ENCODE measurements around the gene KCNA4. TPM values are rescaled to one million over a fixed set of nuclear protein-coding genes. Genes with fewer than 3 reads are reported as not detected.

The KCNA4 gene
- total RNA-seq (ENCODE audit: low replicate concordance): under 0.01 and 0.59 TPM in 2 replicates

DNA sequence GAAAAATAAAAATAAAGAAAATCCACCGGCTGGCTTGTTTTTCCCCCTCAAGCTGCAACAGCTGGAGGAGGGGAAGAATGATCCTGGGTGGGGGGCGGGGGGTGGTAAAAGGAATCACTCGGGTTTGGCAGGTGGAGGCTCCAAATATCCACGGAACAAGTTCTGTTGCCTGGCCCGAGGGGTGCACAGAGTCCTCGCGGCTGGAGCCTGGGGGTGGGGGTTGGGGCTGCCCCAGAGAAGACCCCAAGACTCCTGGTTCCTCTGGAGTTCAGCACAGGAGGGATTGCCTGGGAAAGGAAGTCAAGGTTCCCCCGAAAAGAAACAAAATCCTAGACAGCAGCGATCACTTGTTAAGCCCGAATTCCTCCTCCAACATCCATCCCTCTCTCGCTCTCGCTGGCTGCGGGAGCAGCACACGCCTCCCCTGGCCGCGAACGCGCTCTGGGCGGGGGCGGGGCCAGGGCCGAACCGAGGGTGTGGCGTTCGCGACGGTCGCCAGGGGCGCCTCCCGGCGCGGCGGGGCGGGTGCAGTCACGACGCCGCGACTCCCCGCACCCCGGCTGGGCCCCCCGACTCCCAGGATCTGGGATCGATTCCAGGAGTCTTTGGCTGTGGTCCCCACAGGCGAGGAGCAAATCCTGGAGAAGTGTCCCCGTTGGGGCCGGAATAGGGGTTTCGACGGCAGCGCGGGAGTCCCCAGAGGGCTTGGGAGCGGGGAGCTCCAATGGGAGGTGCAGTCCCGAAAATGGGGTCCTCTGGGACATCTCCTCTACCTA, at the start of gene KCNA4:
Gene KCNA4 (minus strand): TSS at position 443 of the 776 bp plus-strand sequence. CDS start 4,352 bp downstream, outside the sequence.

Other genes starting within 250 kb of the KCNA4 start
- gene FSHB, start 214.0 kb upstream of the KCNA4 start, total RNA-seq (ENCODE audit: low replicate concordance): not detected in 2 replicates

Measured in smooth muscle cell of the coronary artery (primary cell).